D341Med (cell line): ENCODE results near the gene GTPBP3.

Source experiments
- DNase-seq: peaks from one replicate; pipeline ENCODE4 v3.0.0; 2012; ENCODE audit warnings: low spot score

Gene GTPBP3

GRCh38 chr19:17385878-17386611 lies 48.7 kb downstream of the GTPBP3 start:
- peak; percentile 88 for DNase-seq

- no peak for DNase-seq
Observed at GRCh38 chr19:17389288-17389687, 51.9 kb downstream of the GTPBP3 start.

- no peak for DNase-seq
Observed at GRCh38 chr19:17389957-17390664, 52.8 kb downstream of the GTPBP3 start.

GRCh38 chr19:17390665-17391370 lies 53.5 kb downstream of the GTPBP3 start:
- DNase-seq = peak; percentile 98

GRCh38 chr19:17391371-17392151 lies 54.2 kb downstream of the GTPBP3 start:
- no peak for DNase-seq
